Large intestine (tissue), 3 donors: ENCODE measurements around the gene ZFHX3. TPM values are rescaled to one million over a fixed set of nuclear protein-coding genes. Genes with fewer than 3 reads are reported as not detected.
A peak's percentile ranks its signal among the peaks of the same experiment; 100 is the strongest.

Experiments used
- DNase-seq, 2 donors: peaks; one replicate each; pipeline versions ENCODE4 v3.0.0 to v3.0.0-alpha.2; 2013
- H3K27ac ChIP-seq: one replicate; pipeline ENCODE4 v1.5.1; 2013; ENCODE audit warnings: low read length
- H3K27me3 ChIP-seq: 2 replicates; pipeline ENCODE4 v1.6.1; 2013; ENCODE audit warnings: low read length; ENCODE audit not compliant: control insufficient read depth, insufficient read depth
- H3K36me3 ChIP-seq: 2 replicates; pipeline ENCODE4 v1.6.1; 2013; ENCODE audit warnings: low read length; ENCODE audit not compliant: control insufficient read depth, insufficient read depth
- H3K4me1 ChIP-seq: one replicate; pipeline ENCODE4 v1.6.1; 2013; ENCODE audit warnings: low read length; ENCODE audit not compliant: control insufficient read depth, insufficient read depth
- H3K4me3 ChIP-seq: one replicate; pipeline ENCODE4 v1.5.1; 2013; ENCODE audit warnings: low read length
- H3K9me3 ChIP-seq: one replicate; pipeline ENCODE4 v1.6.1; 2013; ENCODE audit warnings: mild to moderate bottlenecking, low read depth, low read length, moderate library complexity; ENCODE audit not compliant: control insufficient read depth
- WGBS: methylation state at CpG from one replicate; pipeline ENCODE4 v1.1.5; 2013; ENCODE audit warnings: low lambda C conversion rate; ENCODE audit not compliant: insufficient coverage; 5-methylcytosine and 5-hydroxymethylcytosine counted together
- polyA plus RNA-seq: library from polyadenylated mRNA; unstranded; fragments of 120-200 nt; gene quantifications from one replicate; pipeline ENCODE4 v1.2.1, GENCODE V29; 2013

The ZFHX3 gene
- polyA plus RNA-seq, 1 donor: 10.5 TPM

GRCh38 chr16:72789921-72790320 is 258.0 kb downstream of the ZFHX3 start:
- H3K9me3 ChIP-seq: peaks cover 5% of the 10 kb centered on the region
- peaks cover 11% of the 10 kb centered on the region for H3K4me1 ChIP-seq
- no peak overlapping the region for H3K27ac ChIP-seq
- H3K27me3 ChIP-seq: no peaks in the 10 kb centered on the region
- DNase-seq: no peak
- H3K4me3 ChIP-seq: no peak overlapping the region
- WGBS: no CpG with 5 or more reads among the region's 5 CpGs
- H3K36me3 ChIP-seq: peaks cover 49% of the 10 kb centered on the region

DNA sequence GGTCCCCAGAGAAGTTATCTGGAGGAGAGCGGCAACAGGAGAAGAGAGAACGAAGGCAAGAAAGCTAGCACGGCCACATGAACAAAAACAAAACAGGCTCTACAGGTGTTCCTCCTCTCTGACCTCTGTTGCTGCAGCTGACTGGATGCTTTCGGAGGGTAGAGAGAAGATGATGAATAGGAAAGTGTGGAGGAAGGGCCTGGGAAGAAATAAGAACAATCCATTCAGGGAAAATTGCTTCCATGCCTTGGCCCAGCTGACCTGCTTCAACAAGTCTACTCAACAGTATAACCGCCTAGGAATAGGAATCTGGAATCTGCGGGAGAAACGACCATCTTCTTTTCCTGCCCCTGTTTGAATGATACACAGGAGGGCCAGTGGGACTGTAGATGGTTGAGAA is 258.5 kb downstream of the ZFHX3 start:
- 100% methylated on average over 2 of the region's 7 CpGs for WGBS

GRCh38 chr16:72788269-72788809 is 259.6 kb downstream of the ZFHX3 start:
- DNase-seq: no peak
- Histone ChIP-seq H3K9me3 (peaks cover 5% of the 10 kb centered on the region), H3K27ac (peak overlapping the region; percentile 69), H3K27me3 (no peaks in the 10 kb centered on the region), H3K4me1 (peaks cover 11% of the 10 kb centered on the region), H3K4me3 (peak overlapping the region; percentile 67), H3K36me3 (peaks cover 33% of the 10 kb centered on the region)
- no CpG with 5 or more reads among the region's 18 CpGs for WGBS

More for the DNA sequence above, 258.5 kb downstream of the ZFHX3 start:
- Histone ChIP-seq H3K9me3 (peaks cover 5% of the 10 kb centered on the region), H3K4me3 (no peak overlapping the region), H3K27me3 (no peaks in the 10 kb centered on the region), H3K4me1 (peaks cover 11% of the 10 kb centered on the region), H3K27ac (no peak overlapping the region), H3K36me3 (peaks cover 44% of the 10 kb centered on the region)
- DNase-seq: no peak

DNA sequence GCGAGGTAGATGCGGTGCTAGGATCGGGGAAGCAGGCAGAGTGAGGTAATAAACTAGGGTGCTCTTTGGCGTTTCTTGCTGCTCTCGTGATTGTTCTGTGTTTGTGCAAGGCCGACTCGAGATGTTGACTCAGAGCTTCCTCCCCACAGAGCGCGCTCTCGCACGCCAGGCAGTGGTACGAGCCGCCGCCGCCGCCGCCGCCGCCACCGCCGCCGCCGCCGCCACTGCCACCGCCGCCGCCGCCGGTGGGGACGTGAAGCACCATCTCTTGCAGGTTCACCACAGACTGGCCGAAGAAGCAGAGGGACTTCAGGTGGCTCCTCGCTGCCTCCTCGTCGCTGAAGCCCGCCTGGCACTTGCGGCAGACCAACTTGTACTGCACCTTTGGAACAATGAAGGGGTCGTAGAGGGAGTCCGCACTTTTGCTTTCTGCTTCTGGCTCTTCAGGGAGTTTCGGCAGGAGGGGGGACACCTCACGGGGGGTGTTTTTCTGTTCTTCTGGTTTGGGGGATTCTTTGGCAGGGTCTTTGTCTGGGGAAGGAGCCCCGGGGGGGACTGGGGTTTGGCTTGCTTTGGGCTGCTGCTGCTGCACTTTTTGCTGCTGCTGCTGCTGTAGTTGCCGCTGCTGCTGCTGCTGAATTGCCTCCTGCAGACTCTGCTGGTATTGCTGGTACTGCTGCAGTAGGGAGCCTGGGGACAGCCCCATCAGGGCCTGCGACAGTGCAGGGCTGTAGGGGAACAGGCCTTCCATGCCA is 260.2 kb downstream of the ZFHX3 start:
- Histone ChIP-seq H3K4me3 (peak overlapping the region; percentile 67), H3K9me3 (peaks cover 5% of the 10 kb centered on the region), H3K36me3 (peaks cover 26% of the 10 kb centered on the region), H3K27ac (peak overlapping the region; percentile 75), H3K4me1 (peaks cover 11% of the 10 kb centered on the region), H3K27me3 (no peaks in the 10 kb centered on the region)
- WGBS: no CpG with 5 or more reads among the region's 43 CpGs
- DNase-seq: peak; percentile 86 to 92

DNA sequence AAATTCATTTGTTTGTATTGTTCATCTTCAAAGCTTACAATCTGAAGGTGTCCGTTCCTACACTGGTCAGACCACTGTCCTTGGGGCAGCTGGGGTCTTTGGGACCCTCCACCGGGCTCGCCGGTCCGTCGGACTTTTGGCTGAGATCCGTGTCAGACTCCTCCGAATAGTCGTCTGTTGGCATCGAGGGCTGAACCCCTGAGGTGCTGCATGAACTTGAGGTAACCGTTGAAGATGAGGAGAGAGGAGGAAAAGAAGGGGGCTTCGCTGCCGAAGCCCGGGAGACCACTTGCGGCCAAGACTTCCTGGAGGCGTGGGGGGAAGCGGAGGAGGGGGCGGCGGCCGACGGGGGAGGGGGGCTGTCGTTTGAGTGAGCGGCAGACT is 260.8 kb downstream of the ZFHX3 start:
- no peak for DNase-seq
- Histone ChIP-seq H3K9me3 (peaks cover 5% of the 10 kb centered on the region), H3K4me1 (peaks cover 11% of the 10 kb centered on the region), H3K27me3 (no peaks in the 10 kb centered on the region), H3K27ac (peak overlapping the region; percentile 75), H3K4me3 (peak overlapping the region; percentile 67), H3K36me3 (peaks cover 26% of the 10 kb centered on the region)
- no CpG with 5 or more reads among the region's 23 CpGs for WGBS

- 100% methylated on average over 1 of the region's 6 CpGs for WGBS
These were observed 261.3 kb downstream of the ZFHX3 start for GRCh38 chr16:72786606-72787005.

DNA sequence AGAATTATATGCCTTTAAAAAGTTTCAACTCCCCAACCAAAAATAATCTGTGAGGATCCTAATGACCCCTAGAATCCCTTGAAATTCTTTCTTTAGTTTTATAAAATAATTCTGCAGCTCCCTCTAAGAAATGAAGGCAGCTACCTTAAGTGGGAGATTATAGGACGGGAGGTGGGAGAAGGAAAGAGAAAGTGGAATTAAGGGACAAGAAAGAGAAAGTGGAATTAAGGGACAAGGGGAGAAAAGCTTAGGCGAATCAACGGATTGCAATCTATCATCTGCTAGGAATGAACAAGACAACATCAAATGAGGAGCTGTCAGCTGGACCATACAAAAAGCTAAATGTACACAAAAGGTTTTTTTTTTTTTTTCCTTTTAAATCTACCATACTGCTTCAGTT is 262.0 kb downstream of the ZFHX3 start:
- Histone ChIP-seq H3K4me3 (no peak overlapping the region), H3K36me3 (peaks cover 16% of the 10 kb centered on the region), H3K9me3 (peaks cover 5% of the 10 kb centered on the region), H3K4me1 (peaks cover 11% of the 10 kb centered on the region), H3K27me3 (no peaks in the 10 kb centered on the region), H3K27ac (no peak overlapping the region)
- DNase-seq: no peak
- WGBS: 91% methylated on average over 3 of the region's 3 CpGs

More at GRCh38 chr16:72786606-72787005, 261.3 kb downstream of the ZFHX3 start:
- Histone ChIP-seq H3K9me3 (peaks cover 5% of the 10 kb centered on the region), H3K27ac (no peak overlapping the region), H3K4me1 (peaks cover 11% of the 10 kb centered on the region), H3K36me3 (peaks cover 23% of the 10 kb centered on the region), H3K4me3 (no peak overlapping the region), H3K27me3 (no peaks in the 10 kb centered on the region)
- no peak for DNase-seq

DNA sequence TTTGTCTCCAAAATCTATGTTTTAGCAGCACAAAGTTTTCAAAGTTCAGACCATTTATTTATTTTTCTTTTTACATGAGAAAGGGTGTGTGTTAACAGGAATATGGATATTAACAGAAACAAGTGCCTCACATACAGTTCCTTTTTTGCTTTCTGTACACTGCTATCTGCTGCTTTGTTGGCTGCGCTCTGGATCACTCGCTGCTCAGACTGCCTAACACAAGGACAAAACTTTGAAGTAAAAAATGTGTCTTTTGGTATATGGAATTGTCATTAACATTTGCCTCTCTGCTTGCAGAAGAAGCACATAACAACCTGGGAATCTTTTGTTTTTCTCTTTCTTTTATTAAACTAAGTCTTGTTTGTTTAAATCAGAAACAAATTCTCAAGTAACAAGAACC is 262.8 kb downstream of the ZFHX3 start:
- H3K9me3 ChIP-seq: peaks cover 5% of the 10 kb centered on the region
- H3K27me3 ChIP-seq: no peaks in the 10 kb centered on the region
- no peak overlapping the region for H3K4me3 ChIP-seq
- H3K27ac ChIP-seq: no peak overlapping the region
- WGBS: no CpG with 5 or more reads among the region's 2 CpGs
- peaks cover 12% of the 10 kb centered on the region for H3K36me3 ChIP-seq
- peaks cover 11% of the 10 kb centered on the region for H3K4me1 ChIP-seq
- no peak for DNase-seq

DNA sequence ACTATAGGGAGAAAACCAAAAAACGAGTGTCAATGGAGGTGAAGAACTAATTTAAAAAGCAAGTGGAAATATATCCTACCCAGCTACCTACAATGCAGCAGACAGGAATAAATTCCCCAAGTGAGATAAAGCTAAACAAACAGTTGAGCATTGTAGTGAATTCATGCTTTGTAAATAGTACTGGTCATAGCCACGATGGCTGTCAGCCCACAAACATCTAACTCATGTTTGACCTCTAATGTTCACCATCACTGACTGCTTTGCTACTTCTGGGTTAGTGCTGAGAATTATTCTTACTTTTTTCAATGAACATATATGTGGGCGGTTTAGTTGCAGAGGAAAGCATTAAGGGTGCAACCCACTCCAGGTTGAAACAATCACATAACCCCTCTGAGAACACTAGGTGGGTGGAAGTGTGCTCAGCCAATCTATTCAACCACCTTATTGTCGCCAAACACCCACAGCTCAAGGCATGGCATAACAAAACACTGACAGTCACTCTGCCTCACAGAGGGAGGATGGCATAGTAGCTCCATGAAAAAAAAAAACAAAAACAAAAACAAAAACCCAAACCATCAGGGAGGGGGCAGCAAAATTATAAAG is 264.1 kb downstream of the ZFHX3 start:
- peaks cover 7% of the 10 kb centered on the region for H3K36me3 ChIP-seq
- no peaks in the 10 kb centered on the region for H3K27me3 ChIP-seq
- H3K4me3 ChIP-seq: no peak overlapping the region
- 100% methylated on average over 1 of the region's 4 CpGs for WGBS
- no peak for DNase-seq
- peaks cover 11% of the 10 kb centered on the region for H3K4me1 ChIP-seq
- no peak overlapping the region for H3K27ac ChIP-seq
- H3K9me3 ChIP-seq: peaks cover 5% of the 10 kb centered on the region

DNA sequence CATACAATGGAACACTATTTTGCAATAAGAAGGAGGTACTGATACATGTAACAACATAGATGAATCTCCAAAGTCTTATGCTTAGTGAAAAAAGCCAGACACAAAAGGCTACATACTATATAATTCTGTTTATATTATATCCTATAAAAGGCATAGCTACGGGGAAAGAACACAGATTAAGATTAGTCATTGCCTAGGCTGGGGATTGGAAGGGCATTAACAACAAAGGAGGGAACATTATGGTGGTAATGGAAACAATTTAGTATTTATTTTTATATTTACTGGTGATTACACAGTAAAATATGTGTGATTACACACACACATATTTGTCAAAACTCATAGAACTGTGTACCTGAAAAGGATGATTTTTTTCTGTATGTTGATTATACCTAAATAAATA is 278.1 kb downstream of the ZFHX3 start:
- Histone ChIP-seq H3K9me3 (peaks cover 7% of the 10 kb centered on the region), H3K4me1 (no peaks in the 10 kb centered on the region), H3K27me3 (no peaks in the 10 kb centered on the region), H3K27ac (no peak overlapping the region), H3K36me3 (no peaks in the 10 kb centered on the region), H3K4me3 (no peak overlapping the region)
- WGBS: 100% methylated on average over 1 of the region's 1 CpG
- no peak for DNase-seq
